Measurements from ENCODE around the gene PROSER1. TPM values are rescaled to one million over a fixed set of nuclear protein-coding genes. Genes with fewer than 3 reads are reported as not detected.

PROSER1 gene
- total RNA-seq, 1 donor from 2014 or later = 60.7 TPM

DNA sequence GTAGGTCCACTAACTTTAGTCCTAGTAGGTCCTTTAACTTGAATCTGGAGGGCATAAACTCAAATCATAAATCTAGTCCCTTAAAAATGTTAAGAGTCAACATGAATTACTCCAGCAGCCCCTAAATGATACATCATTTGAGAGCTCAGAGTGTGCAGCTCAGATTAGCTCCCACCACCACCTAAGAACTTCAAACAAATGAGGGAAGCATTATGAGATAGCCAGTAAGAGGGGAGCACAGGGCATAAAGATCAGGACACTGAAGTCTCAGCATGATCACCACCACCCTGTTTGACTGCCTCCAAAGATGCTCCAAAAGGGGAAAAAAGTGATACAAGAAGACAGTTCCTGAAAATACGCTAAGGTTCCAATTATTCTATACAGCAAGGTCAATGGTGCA is 5.7 kb downstream of the PROSER1 start:
- TF ChIP-seq, protein P1, sequence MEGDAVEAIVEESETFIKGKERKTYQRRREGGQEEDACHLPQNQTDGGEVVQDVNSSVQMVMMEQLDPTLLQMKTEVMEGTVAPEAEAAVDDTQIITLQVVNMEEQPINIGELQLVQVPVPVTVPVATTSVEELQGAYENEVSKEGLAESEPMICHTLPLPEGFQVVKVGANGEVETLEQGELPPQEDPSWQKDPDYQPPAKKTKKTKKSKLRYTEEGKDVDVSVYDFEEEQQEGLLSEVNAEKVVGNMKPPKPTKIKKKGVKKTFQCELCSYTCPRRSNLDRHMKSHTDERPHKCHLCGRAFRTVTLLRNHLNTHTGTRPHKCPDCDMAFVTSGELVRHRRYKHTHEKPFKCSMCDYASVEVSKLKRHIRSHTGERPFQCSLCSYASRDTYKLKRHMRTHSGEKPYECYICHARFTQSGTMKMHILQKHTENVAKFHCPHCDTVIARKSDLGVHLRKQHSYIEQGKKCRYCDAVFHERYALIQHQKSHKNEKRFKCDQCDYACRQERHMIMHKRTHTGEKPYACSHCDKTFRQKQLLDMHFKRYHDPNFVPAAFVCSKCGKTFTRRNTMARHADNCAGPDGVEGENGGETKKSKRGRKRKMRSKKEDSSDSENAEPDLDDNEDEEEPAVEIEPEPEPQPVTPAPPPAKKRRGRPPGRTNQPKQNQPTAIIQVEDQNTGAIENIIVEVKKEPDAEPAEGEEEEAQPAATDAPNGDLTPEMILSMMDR (IDR thresholded peaks at IDR 0.05) = no peak
- H3K27me3 ChIP-seq = no peaks in the 10 kb centered on the region
- H3K36me3 ChIP-seq = peaks cover 0 to 6% of the 10 kb centered on the region in 2 donors
- peaks cover 0 to 2% of the 10 kb centered on the region in 2 donors for H3K4me1 ChIP-seq
- intact Hi-C loops (cut with DNase I) = loop anchor here (10.0 kb wide), 2 partner anchors 383 to 1743 kb away; partner anchors contain the start of gene MRPS31
- no peak overlapping the region for H3K4me3 ChIP-seq
- H3K9me3 ChIP-seq = no peaks in the 10 kb centered on the region
- H3K27ac ChIP-seq = no peak overlapping the region
- no peak for DNase-seq (ENCODE audit: low spot score in 2 of 2)

DNA sequence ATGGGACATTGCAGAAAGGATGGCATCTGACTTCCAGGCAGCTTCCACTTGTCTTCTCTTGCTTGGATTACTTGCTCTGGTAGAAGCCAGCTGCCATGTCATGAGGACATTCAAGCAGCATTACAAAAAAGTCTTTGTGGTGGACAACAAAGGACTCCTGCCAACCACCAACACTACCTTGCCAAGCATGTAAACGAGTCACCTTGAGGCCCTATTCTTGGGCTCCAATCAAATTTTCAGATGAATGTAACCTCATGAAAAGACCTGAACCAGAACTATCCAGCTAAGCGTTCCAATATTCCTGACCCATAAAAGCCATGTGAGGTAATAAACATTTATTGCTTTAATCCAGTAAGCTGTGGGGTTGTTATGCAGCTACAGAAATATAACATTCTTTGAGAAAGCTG is 12.5 kb downstream of the PROSER1 start:
- no peaks in the 10 kb centered on the region for H3K4me1 ChIP-seq
- intact Hi-C loops (cut with DNase I) = no loop called here
- no peak overlapping the region for H3K27ac ChIP-seq
- no peaks in the 10 kb centered on the region for H3K27me3 ChIP-seq
- H3K9me3 ChIP-seq = no peaks in the 10 kb centered on the region
- no peak for DNase-seq (ENCODE audit: low spot score in 2 of 2)
- TF ChIP-seq, protein P1 (IDR thresholded peaks at IDR 0.05) = no peak
- no peak overlapping the region for H3K4me3 ChIP-seq
- H3K36me3 ChIP-seq = peaks cover 32 to 58% of the 10 kb centered on the region in 2 donors

DNA sequence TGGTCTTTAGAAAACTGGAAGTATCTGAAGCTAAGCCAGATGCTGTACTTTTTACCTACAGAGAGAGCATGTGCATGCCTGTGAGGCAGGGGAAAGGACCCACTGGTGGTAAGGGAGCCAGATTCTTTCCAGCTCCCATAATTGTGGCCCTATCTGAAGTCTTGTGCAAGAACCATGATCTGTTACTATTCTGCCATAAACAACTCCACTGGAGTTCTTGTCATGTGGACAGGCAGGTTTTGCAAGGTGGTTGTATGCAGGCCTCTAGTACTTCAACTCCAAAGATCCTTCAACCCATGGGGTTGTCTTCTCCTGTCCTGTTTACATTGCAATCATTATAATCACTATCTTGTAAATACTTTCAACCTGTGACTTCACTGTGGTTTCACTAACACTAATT is 14.1 kb downstream of the PROSER1 start:
- Histone ChIP-seq H3K9me3 (no peaks in the 10 kb centered on the region), H3K4me1 (no peaks in the 10 kb centered on the region), H3K36me3 (peaks cover 32 to 58% of the 10 kb centered on the region in 2 donors), H3K4me3 (no peak overlapping the region), H3K27ac (no peak overlapping the region), H3K27me3 (no peaks in the 10 kb centered on the region)
- TF ChIP-seq, protein P1 (IDR thresholded peaks at IDR 0.05) = no peak
- intact Hi-C loops (cut with DNase I) = no loop called here
- no peak for DNase-seq (ENCODE audit: low spot score in 2 of 2)

DNA sequence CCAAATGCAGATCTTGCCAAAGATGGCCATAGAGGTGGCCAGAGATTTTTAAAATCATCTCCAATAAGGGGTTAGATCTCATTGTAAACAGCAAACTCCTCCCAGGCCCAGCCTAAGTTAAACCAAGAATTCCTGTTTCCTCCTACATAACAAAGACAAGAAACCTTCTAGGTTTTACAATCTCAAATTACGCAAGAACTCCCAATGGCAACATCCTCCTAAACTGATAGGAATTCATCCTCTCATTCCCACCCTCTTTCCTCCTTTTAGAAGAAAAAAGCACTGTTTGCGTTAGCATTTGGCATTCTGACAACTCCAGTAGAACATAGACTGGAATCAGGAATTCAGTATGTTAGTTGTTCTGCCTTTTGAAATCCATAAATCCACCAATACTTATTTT is 14.6 kb downstream of the PROSER1 start:
- no peak overlapping the region for H3K4me3 ChIP-seq
- intact Hi-C loops (cut with DNase I) = no loop called here
- peaks cover 32 to 58% of the 10 kb centered on the region in 2 donors for H3K36me3 ChIP-seq
- no peak for DNase-seq (ENCODE audit: low spot score in 2 of 2)
- TF ChIP-seq, protein P1 (IDR thresholded peaks at IDR 0.05) = no peak
- H3K27ac ChIP-seq = no peak overlapping the region
- no peaks in the 10 kb centered on the region for H3K4me1 ChIP-seq
- no peaks in the 10 kb centered on the region for H3K9me3 ChIP-seq
- no peaks in the 10 kb centered on the region for H3K27me3 ChIP-seq

DNA sequence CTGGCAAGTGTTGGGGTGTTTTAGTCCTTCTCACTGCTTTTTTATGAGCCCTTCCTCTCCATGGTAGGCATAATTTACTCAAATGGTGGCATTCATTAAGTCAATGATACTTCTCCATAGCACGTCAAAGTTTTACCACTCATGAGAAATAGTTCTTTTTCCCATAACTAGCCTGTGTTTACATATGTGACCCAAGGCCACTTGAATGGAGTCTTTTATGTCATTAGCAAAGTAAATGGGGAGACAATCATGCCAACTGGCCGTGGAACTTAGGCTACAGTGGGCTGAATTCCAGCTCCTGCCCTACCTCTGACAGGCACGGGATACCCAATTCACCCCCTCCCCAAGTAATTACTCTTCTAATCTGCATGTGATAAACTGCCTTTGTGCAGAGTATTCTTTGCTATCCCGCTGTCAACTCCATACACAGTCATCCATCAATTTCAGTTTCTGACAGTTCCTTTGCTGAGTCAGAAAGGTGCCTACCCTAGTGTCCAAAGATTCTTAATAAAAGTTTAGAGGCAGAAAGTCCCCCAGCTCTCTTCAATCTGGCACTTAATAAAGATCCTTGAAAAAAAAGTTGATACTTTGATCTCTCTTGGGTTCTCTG is 16.9 kb downstream of the PROSER1 start:
- no peaks in the 10 kb centered on the region for H3K4me1 ChIP-seq
- peaks cover 35 to 68% of the 10 kb centered on the region in 2 donors for H3K36me3 ChIP-seq
- no peaks in the 10 kb centered on the region for H3K27me3 ChIP-seq
- no peak overlapping the region for H3K27ac ChIP-seq
- intact Hi-C loops (cut with DNase I) = no loop called here
- H3K9me3 ChIP-seq = no peaks in the 10 kb centered on the region
- no peak overlapping the region for H3K4me3 ChIP-seq
- no peak for DNase-seq (ENCODE audit: low spot score in 2 of 2)
- TF ChIP-seq, protein P1 (IDR thresholded peaks at IDR 0.05) = no peak
